Mucosa of stomach (tissue), 1 donor: Measurements from ENCODE around the gene SESN3.

ENCODE experiments used
- H3K27me3 ChIP-seq: one replicate; pipeline ENCODE4 v1.7.0; 2013; ENCODE audit warnings: mild to moderate bottlenecking, low read length; ENCODE audit not compliant: control insufficient read depth, insufficient read depth
- H3K36me3 ChIP-seq: one replicate; pipeline ENCODE4 v1.7.0; 2013; ENCODE audit warnings: low read length; ENCODE audit not compliant: control insufficient read depth, insufficient read depth
- H3K4me1 ChIP-seq: one replicate; pipeline ENCODE4 v1.7.0; 2013; ENCODE audit warnings: mild to moderate bottlenecking, low read length; ENCODE audit not compliant: control insufficient read depth, insufficient read depth
- H3K4me3 ChIP-seq: one replicate; pipeline ENCODE4 v1.7.0; 2013; ENCODE audit warnings: low read length
- H3K9ac ChIP-seq: one replicate; pipeline ENCODE4 v1.7.0; 2013; ENCODE audit warnings: mild to moderate bottlenecking, low read length, moderate library complexity
- H3K9me3 ChIP-seq: one replicate; pipeline ENCODE4 v1.7.0; 2013; ENCODE audit warnings: mild to moderate bottlenecking, low read length, moderate library complexity; ENCODE audit not compliant: control insufficient read depth
- donor health status: Pancreatic carcinoma.

The SESN3 gene

GRCh38 chr11:95123556-95123955 is 107.4 kb downstream of the SESN3 start:
- Histone ChIP-seq H3K36me3 (no peaks in the 10 kb centered on the region), H3K27me3 (no peaks in the 10 kb centered on the region), H3K9me3 (no peaks in the 10 kb centered on the region), H3K4me3 (no peak overlapping the region), H3K4me1 (no peaks in the 10 kb centered on the region), H3K9ac (no peak overlapping the region)

- no peaks in the 10 kb centered on the region for H3K4me1 ChIP-seq
Measured at GRCh38 chr11:95121698-95122097, 109.3 kb downstream of the SESN3 start.

GRCh38 chr11:95119361-95120060 is 111.5 kb downstream of the SESN3 start:
- Histone ChIP-seq H3K9me3 (no peaks in the 10 kb centered on the region), H3K4me3 (no peak overlapping the region), H3K36me3 (no peaks in the 10 kb centered on the region), H3K4me1 (no peaks in the 10 kb centered on the region), H3K27me3 (no peaks in the 10 kb centered on the region), H3K9ac (no peak overlapping the region)

More at GRCh38 chr11:95121698-95122097, 109.3 kb downstream of the SESN3 start:
- Histone ChIP-seq H3K4me3 (no peak overlapping the region), H3K36me3 (no peaks in the 10 kb centered on the region), H3K27me3 (no peaks in the 10 kb centered on the region), H3K9me3 (no peaks in the 10 kb centered on the region), H3K9ac (no peak overlapping the region)

GRCh38 chr11:95115597-95115996 is 115.4 kb downstream of the SESN3 start:
- no peaks in the 10 kb centered on the region for H3K4me1 ChIP-seq

More at GRCh38 chr11:95115597-95115996, 115.4 kb downstream of the SESN3 start:
- no peaks in the 10 kb centered on the region for H3K36me3 ChIP-seq
- H3K27me3 ChIP-seq: no peaks in the 10 kb centered on the region
- H3K9me3 ChIP-seq: no peaks in the 10 kb centered on the region
- H3K4me3 ChIP-seq: no peak overlapping the region
- no peak overlapping the region for H3K9ac ChIP-seq
